Retinal pigment epithelial cell (primary cell): Measurements from ENCODE around the gene PRKAG2.

ENCODE experiments used
- DNase-seq: peaks from one replicate; pipeline ENCODE4 v3.0.0-alpha.2; 2010; ENCODE audit warnings: low read depth
- H3K4me3 ChIP-seq: 2 replicates; pipeline ENCODE4 v1.5.1; 2011; ENCODE audit warnings: mild to moderate bottlenecking, low read length, control low read depth, moderate library complexity
- TF ChIP-seq, protein P1 (sequence below): conservative IDR thresholded peaks from 2 replicates; pipeline ENCODE4 v1.5.1; 2011; ENCODE audit warnings: low read depth, low read length, control low read depth, inconsistent platforms

The PRKAG2 gene

DNA sequence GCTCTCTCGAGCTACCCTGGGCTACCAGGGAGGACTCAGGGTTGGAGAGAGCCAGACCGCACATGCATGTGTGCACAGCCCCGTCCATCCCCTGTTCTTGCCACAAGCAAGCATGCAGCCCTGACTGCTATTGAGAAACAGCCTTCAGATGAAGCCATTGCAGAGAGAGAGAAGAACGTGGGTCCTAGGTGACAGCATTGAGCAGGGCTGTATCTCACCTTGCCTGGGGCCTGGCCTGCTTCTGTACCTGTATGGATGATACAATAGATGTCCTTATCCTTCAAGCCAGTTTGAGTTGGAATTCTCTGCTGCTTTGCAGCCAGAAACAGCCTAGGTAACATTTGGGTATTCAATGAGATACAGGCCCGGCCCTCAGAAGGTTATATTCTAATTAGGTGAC is 229.9 kb downstream of the PRKAG2 start:
- TF ChIP-seq, protein P1, sequence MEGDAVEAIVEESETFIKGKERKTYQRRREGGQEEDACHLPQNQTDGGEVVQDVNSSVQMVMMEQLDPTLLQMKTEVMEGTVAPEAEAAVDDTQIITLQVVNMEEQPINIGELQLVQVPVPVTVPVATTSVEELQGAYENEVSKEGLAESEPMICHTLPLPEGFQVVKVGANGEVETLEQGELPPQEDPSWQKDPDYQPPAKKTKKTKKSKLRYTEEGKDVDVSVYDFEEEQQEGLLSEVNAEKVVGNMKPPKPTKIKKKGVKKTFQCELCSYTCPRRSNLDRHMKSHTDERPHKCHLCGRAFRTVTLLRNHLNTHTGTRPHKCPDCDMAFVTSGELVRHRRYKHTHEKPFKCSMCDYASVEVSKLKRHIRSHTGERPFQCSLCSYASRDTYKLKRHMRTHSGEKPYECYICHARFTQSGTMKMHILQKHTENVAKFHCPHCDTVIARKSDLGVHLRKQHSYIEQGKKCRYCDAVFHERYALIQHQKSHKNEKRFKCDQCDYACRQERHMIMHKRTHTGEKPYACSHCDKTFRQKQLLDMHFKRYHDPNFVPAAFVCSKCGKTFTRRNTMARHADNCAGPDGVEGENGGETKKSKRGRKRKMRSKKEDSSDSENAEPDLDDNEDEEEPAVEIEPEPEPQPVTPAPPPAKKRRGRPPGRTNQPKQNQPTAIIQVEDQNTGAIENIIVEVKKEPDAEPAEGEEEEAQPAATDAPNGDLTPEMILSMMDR: no peak
- DNase-seq: no peak
- no peak overlapping the region for H3K4me3 ChIP-seq

- TF ChIP-seq, protein P1: no peak
- no peak overlapping the region for H3K4me3 ChIP-seq
- DNase-seq: no peak
These were observed 231.6 kb downstream of the PRKAG2 start for GRCh38 chr7:151645311-151645710.

DNA sequence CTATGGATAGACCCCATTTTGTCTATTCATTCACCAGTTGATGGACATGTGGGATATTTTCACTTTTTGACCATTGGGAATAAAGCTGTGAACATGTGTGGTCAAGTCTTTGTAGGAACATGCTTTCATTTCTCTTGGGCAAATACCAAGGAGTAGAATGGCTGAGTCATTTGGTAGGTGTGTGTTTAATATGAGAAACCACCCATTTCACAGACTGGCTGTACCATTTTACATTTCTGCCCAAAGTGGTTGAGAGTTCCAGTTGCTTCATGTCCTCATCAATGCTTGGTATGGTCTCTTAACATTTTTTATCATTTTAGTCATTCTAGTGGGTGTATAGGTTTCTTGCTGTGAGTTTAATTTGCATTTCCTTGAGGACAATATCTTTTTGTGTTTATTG is 232.4 kb downstream of the PRKAG2 start:
- no peak for DNase-seq
- TF ChIP-seq, protein P1: no peak
- no peak overlapping the region for H3K4me3 ChIP-seq

DNA sequence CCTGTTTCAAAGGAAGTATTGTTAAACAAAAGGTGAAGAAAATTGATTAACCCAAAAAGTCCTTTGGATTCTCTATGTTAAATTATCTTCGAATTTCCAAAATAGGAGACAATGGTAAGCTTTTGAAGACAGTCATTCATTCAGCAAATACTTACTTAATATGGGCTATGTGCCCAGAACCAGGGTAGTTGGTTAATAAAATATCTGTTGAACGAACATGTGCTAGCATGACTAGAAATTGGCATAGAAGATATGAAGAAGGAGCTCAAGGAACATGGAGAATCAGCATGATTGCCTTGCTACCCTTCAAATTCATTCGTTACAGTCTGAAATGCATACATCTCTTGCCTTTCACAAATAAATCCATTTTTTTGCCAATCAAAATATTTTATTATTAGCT is 234.2 kb downstream of the PRKAG2 start:
- no peak for DNase-seq
- TF ChIP-seq, protein P1: no peak
- H3K4me3 ChIP-seq: no peak overlapping the region

- TF ChIP-seq, protein P1: no peak
- no peak for DNase-seq
- no peak overlapping the region for H3K4me3 ChIP-seq
These were observed 235.3 kb downstream of the PRKAG2 start for GRCh38 chr7:151641587-151641986.

DNA sequence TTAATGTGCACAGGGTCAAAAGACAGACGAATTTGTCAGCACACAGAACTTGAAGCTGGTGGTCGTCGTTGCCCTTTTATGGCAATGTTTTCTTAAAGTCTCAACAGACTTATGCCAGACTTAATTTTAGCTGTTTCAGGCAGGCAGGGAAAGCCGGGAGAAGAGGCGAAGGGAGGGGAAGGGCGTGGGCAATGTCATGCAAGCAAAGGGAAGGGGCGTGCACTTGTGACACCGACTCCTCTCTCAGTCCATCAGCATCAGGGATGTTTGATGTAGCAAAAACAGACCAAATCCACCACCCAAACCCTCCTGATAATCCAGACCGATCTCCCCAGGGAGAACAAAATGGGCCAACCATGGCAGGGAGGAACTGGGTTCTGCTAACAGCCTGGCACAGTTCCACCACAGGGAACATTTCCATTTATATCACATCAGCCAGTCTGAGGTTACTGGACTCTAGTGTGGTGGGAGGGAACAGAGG is 239.1 kb downstream of the PRKAG2 start:
- no peak overlapping the region for H3K4me3 ChIP-seq
- DNase-seq: peak; percentile 74
- TF ChIP-seq, protein P1: no peak

- DNase-seq: no peak
- H3K4me3 ChIP-seq: no peak overlapping the region
- TF ChIP-seq, protein P1: no peak
These were observed 242.3 kb downstream of the PRKAG2 start for GRCh38 chr7:151634643-151635042.
